Stomach (tissue), 4 donors: ENCODE measurements around the gene PDE4D.
"Not testable (repeated sequence)": the region's sequence is repeated elsewhere in the genome, so short reads cannot be mapped to it uniquely, and the experiment has no call there.

Experiments
- CTCF ChIP-seq, 7 experiments: fragments of 450-650 bp in 4 of 7; fragments of 200-600 bp in 3 of 7; sonication (generic) in 3 of 7; IDR thresholded peaks; one replicate each; pipeline ENCODE4 v1.5.1; 2016 to 2019; ENCODE audit warnings: antibody characterized with exemption in 7 of 7, control low read depth in 2 of 7, mild to moderate bottlenecking in 1 of 7
- EP300 ChIP-seq: sonication (generic); formaldehyde crosslinking; IDR thresholded peaks from one replicate; pipeline ENCODE4 v1.6.1; 2017; ENCODE audit warnings: antibody characterized with exemption
- POLR2A ChIP-seq, 4 donors: fragments of 450-650 bp; IDR thresholded peaks; one replicate each; pipeline ENCODE4 v1.6.1; 2016; ENCODE audit warnings: antibody characterized with exemption in 4 of 4, control low read depth in 2 of 4, mild to moderate bottlenecking in 1 of 4, moderate library complexity in 1 of 4
- POLR2AphosphoS5 ChIP-seq, 3 donors: sonication (generic); formaldehyde crosslinking; IDR thresholded peaks; one replicate each; pipeline ENCODE4 v1.6.1; 2016; ENCODE audit warnings: antibody characterized with exemption in 3 of 3

GRCh38 chr5:59056599-59056998, 836.9 kb downstream of the PDE4D start:
- not testable (repeated sequence) for TF ChIP-seq POLR2A (IDR thresholded peaks at IDR 0.05); CTCF (IDR thresholded peaks at IDR 0.05); POLR2AphosphoS5 (IDR thresholded peaks at IDR 0.05); EP300
